CD14-positive monocyte (primary cell): Measurements from ENCODE around the gene PAXIP1. TPM values are rescaled to one million over a fixed set of nuclear protein-coding genes. Genes with fewer than 3 reads are reported as not detected.

ENCODE experiments used
- DNase-seq, 3 donors: peaks; one replicate each; pipeline ENCODE4 v3.0.0-alpha.2; 2011 to 2022
- H2AFZ ChIP-seq: 2 replicates; pipeline ENCODE4 v1.6.0; 2012; ENCODE audit warnings: mild to moderate bottlenecking, low read depth, low read length, inconsistent platforms; ENCODE audit not compliant: insufficient read depth, poor library complexity, severe bottlenecking
- H3K27ac ChIP-seq, 2 donors: 1 replicate in 1 of 2; 2 replicates in 1 of 2; pipeline ENCODE4 v1.5.1; 2012 to 2013; ENCODE audit warnings: low read length in 2 of 2, control low read depth in 1 of 2, inconsistent platforms in 1 of 2, low read depth in 1 of 2, mild to moderate bottlenecking in 1 of 2
- H3K27me3 ChIP-seq, 2 donors: one replicate each; pipeline versions ENCODE4 v1.6.0 to v1.6.1; 2011 to 2013; ENCODE audit warnings: low read length in 2 of 2; ENCODE audit not compliant: control insufficient read depth in 2 of 2, insufficient read depth in 2 of 2
- H3K36me3 ChIP-seq, 2 donors: replicated peaks in 1 of 2; 1 replicate in 1 of 2; 2 replicates in 1 of 2; pipeline versions ENCODE4 v1.5.1 to v1.6.1; 2012 to 2013; ENCODE audit warnings: low read length in 2 of 2, control low read depth in 1 of 2, inconsistent platforms in 1 of 2, mild to moderate bottlenecking in 1 of 2; ENCODE audit not compliant: insufficient read depth in 2 of 2, control insufficient read depth in 1 of 2
- H3K4me1 ChIP-seq, 2 donors: 1 replicate in 1 of 2; 2 replicates in 1 of 2; pipeline versions ENCODE4 v1.5.1 to v1.6.1; 2012 to 2013; ENCODE audit warnings: low read length in 2 of 2, control low read depth in 1 of 2, inconsistent platforms in 1 of 2, mild to moderate bottlenecking in 1 of 2, moderate library complexity in 1 of 2; ENCODE audit not compliant: insufficient read depth in 2 of 2, control insufficient read depth in 1 of 2
- H3K4me2 ChIP-seq: replicated peaks from 2 replicates; pipeline ENCODE3; 2012; ENCODE audit warnings: low read length, moderate library complexity, mild to moderate bottlenecking; ENCODE audit not compliant: poor library complexity, severe bottlenecking; ENCODE audit errors: extremely low read depth
- H3K4me3 ChIP-seq, 3 experiments: fragments of 200-600 bp in 1 of 3; sonication (generic) in 1 of 3; replicated peaks in 1 of 3; 1 replicate in 2 of 3; 2 replicates in 1 of 3; pipeline ENCODE4 v1.5.1; 2011 to 2013; ENCODE audit warnings: low read length in 3 of 3, mild to moderate bottlenecking in 3 of 3, control low read depth in 2 of 3, low read depth in 2 of 3, inconsistent platforms in 1 of 3, moderate library complexity in 1 of 3
- H3K79me2 ChIP-seq: 2 replicates; pipeline ENCODE4 v1.6.0; 2012; ENCODE audit warnings: mild to moderate bottlenecking, control low read depth, inconsistent platforms, low read length, moderate library complexity; ENCODE audit not compliant: insufficient read depth
- H3K9ac ChIP-seq: 2 replicates; pipeline ENCODE4 v1.6.0; 2017; ENCODE audit warnings: low read length, mild to moderate bottlenecking; ENCODE audit not compliant: insufficient read depth, poor library complexity, severe bottlenecking
- H3K9me3 ChIP-seq, 2 donors: replicated peaks in 1 of 2; 1 replicate in 1 of 2; 2 replicates in 1 of 2; pipeline versions ENCODE4 v1.5.1 to v1.6.1; 2012 to 2013; ENCODE audit warnings: low read length in 2 of 2, control low read depth in 1 of 2; ENCODE audit not compliant: control insufficient read depth in 1 of 2, insufficient read depth in 1 of 2
- H4K20me1 ChIP-seq: 2 replicates; pipeline ENCODE4 v1.6.0; 2012; ENCODE audit warnings: mild to moderate bottlenecking, low read length, control low read depth, moderate library complexity; ENCODE audit not compliant: insufficient read depth
- H3K27ac Mint-ChIP-seq, 7 donors: one replicate each; pipeline ENCODE4 v1.8.0; 2020; ENCODE audit warnings: mild to moderate bottlenecking in 7 of 7, mixed read lengths in 7 of 7, moderate library complexity in 6 of 7, inconsistent platforms in 2 of 7
- H3K27me3 Mint-ChIP-seq, 3 donors: one replicate each; pipeline ENCODE4 v1.8.0; 2021 to 2022; ENCODE audit warnings: low read depth in 3 of 3, mild to moderate bottlenecking in 3 of 3, mixed read lengths in 3 of 3, moderate library complexity in 3 of 3, inconsistent platforms in 1 of 3
- H3K36me3 Mint-ChIP-seq, 2 donors: one replicate each; pipeline ENCODE4 v1.8.0; 2020; ENCODE audit warnings: mixed read lengths in 2 of 2, inconsistent platforms in 1 of 2, mild to moderate bottlenecking in 1 of 2
- H3K4me1 Mint-ChIP-seq: one replicate; pipeline ENCODE4 v1.8.0; 2020; ENCODE audit warnings: mild to moderate bottlenecking, mixed read lengths
- H3K4me3 Mint-ChIP-seq, 2 donors: one replicate each; pipeline ENCODE4 v1.8.0; 2020; ENCODE audit warnings: mild to moderate bottlenecking in 2 of 2, mixed read lengths in 2 of 2, moderate library complexity in 1 of 2
- H3K9me3 Mint-ChIP-seq, 7 donors: one replicate each; pipeline ENCODE4 v1.8.0; 2020 to 2022; ENCODE audit warnings: mixed read lengths in 7 of 7, mild to moderate bottlenecking in 6 of 7, moderate library complexity in 6 of 7, inconsistent platforms in 2 of 7
- WGBS: methylation state at CpG from one replicate; pipeline ENCODE4 v1.1.5; 2013; ENCODE audit warnings: missing lambda C conversion rate; ENCODE audit not compliant: insufficient coverage; 5-methylcytosine and 5-hydroxymethylcytosine counted together
- intact Hi-C, 2 donors: fragments of 100-400 bp; cut with micrococcal nuclease; formaldehyde crosslinking; loops; one replicate each; pipeline versions ENCODE4 v1.15.0 to v1.15.1; 2023
- polyA plus RNA-seq, 3 donors: library from polyadenylated mRNA; depleted of rRNA in 1 of 3; unstranded in 2 of 3; stranded (reverse) in 1 of 3; fragments of 300-500 nt in 2 of 3; fragments of >200 nt in 1 of 3; fragmentation: Illumina TruSeq in 2 of 3; gene quantifications; 1 replicate in 2 of 3; 2 replicates in 1 of 3; pipeline ENCODE4 v1.2.3, GENCODE V29; 2012 to 2021
- TF ChIP-seq, protein P1 (sequence below): fragments of 200-600 bp; IDR thresholded peaks from one replicate; pipeline ENCODE4 v1.8.0; 2022; ENCODE audit warnings: antibody characterized with exemption, mild to moderate bottlenecking

Gene PAXIP1
- polyA plus RNA-seq, 3 donors = 0.44 to 8.4 (median 0.58) TPM

DNA sequence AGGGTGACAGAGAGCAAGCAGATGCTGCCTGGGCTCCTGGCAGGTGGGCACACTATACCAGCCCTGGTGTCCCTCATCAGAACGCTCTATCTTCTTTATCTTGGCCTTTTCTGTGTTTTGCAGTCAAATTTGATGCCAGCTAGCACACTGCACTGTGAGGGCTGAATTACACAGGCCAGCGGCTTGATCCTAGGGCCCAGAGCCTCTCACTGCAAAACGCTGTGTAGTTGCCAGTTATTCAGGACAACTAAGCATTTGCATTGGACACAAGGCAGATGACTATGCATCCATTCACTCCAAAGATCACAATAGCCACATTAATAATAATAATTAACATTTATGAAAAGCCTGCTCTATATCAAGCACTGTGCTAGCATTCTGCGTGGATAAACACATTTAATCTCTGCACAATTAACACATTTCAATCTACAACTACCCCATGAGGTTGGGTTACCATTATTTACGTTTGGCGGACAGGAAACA is 100.3 kb downstream of the PAXIP1 start:
- intact Hi-C loops = no loop called here
- Histone ChIP-seq H3K4me3 (no peak overlapping the region), H3K9ac (no peak overlapping the region), H2AFZ (no peak overlapping the region), H3K9me3 (no peaks in the 10 kb centered on the region), H3K79me2 (no peaks in the 10 kb centered on the region), H3K4me2 (no peak overlapping the region), H3K4me1 (no peaks in the 10 kb centered on the region), H3K27ac (no peak overlapping the region), H4K20me1 (no peaks in the 10 kb centered on the region), H3K27me3 (no peaks in the 10 kb centered on the region), H3K36me3 (no peaks in the 10 kb centered on the region)
- 91% methylated on average over 4 of the region's 6 CpGs for WGBS
- DNase-seq = no peak
- peaks cover 0 to 5% (median 2%) of the 10 kb centered on the region in 7 donors for H3K9me3 Mint-ChIP-seq
- H3K27ac Mint-ChIP-seq = no peak overlapping the region
- H3K36me3 Mint-ChIP-seq = no peaks in the 10 kb centered on the region
- H3K4me3 Mint-ChIP-seq = no peak overlapping the region
- TF ChIP-seq, protein P1, sequence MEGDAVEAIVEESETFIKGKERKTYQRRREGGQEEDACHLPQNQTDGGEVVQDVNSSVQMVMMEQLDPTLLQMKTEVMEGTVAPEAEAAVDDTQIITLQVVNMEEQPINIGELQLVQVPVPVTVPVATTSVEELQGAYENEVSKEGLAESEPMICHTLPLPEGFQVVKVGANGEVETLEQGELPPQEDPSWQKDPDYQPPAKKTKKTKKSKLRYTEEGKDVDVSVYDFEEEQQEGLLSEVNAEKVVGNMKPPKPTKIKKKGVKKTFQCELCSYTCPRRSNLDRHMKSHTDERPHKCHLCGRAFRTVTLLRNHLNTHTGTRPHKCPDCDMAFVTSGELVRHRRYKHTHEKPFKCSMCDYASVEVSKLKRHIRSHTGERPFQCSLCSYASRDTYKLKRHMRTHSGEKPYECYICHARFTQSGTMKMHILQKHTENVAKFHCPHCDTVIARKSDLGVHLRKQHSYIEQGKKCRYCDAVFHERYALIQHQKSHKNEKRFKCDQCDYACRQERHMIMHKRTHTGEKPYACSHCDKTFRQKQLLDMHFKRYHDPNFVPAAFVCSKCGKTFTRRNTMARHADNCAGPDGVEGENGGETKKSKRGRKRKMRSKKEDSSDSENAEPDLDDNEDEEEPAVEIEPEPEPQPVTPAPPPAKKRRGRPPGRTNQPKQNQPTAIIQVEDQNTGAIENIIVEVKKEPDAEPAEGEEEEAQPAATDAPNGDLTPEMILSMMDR = no peak
- no peaks in the 10 kb centered on the region for H3K4me1 Mint-ChIP-seq
- peaks cover 0 to 4% (median 4%) of the 10 kb centered on the region in 3 donors for H3K27me3 Mint-ChIP-seq

- Histone ChIP-seq H3K27me3 (no peaks in the 10 kb centered on the region), H3K27ac (no peak overlapping the region), H3K4me2 (no peak overlapping the region), H3K79me2 (no peaks in the 10 kb centered on the region), H3K4me1 (no peaks in the 10 kb centered on the region), H3K36me3 (no peaks in the 10 kb centered on the region), H3K9me3 (no peaks in the 10 kb centered on the region), H3K4me3 (no peak overlapping the region), H3K9ac (no peak overlapping the region), H2AFZ (no peak overlapping the region), H4K20me1 (no peaks in the 10 kb centered on the region)
- Mint-ChIP-seq H3K36me3 (no peaks in the 10 kb centered on the region), H3K27ac (peak overlapping the region in 1 of 7 donors; percentile 72), H3K9me3 (peaks cover 0 to 5% (median 1%) of the 10 kb centered on the region in 7 donors), H3K4me1 (no peaks in the 10 kb centered on the region), H3K4me3 (no peak overlapping the region), H3K27me3 (peaks cover 1 to 4% (median 3%) of the 10 kb centered on the region in 3 donors)
- intact Hi-C loops = no loop called here
- WGBS = 100% methylated on average over 2 of the region's 5 CpGs
- no peak for DNase-seq
- TF ChIP-seq, protein P1 = no peak
Observed at GRCh38 chr7:154899862-154900261, 103.1 kb downstream of the PAXIP1 start.
